ENCODE data around the gene OR51V1.

Gene OR51V1

GRCh38 chr11:5232821-5233220 is 32.3 kb upstream of the OR51V1 start:
- no peak for DNase-seq (ENCODE audit: low read depth, low spot score)
- ChIA-PET CTCF (no interaction called here), POLR2A (no interaction called here)
- no peak overlapping the region for H3K4me3 ChIP-seq (ENCODE audit: low read depth, low read length)
- TF ChIP-seq CTCF (IDR thresholded peaks at IDR 0.05; ENCODE audit: insufficient read depth, low read length, missing control alignments) = no peak

GRCh38 chr11:5232176-5232575 is 31.7 kb upstream of the OR51V1 start:
- CTCF ChIA-PET = no interaction called here
- DNase-seq (ENCODE audit: low read depth, low spot score) = no peak
- TF ChIP-seq CTCF (IDR thresholded peaks at IDR 0.05; ENCODE audit: insufficient read depth, low read length, missing control alignments) = no peak
- POLR2A ChIA-PET = no interaction called here
- no peak overlapping the region for H3K4me3 ChIP-seq (ENCODE audit: low read depth, low read length)

GRCh38 chr11:5231111-5231510 is 30.6 kb upstream of the OR51V1 start:
- no peak for DNase-seq (ENCODE audit: low read depth, low spot score)
- H3K4me3 ChIP-seq (ENCODE audit: low read depth, low read length) = no peak overlapping the region
- CTCF ChIA-PET = interaction anchor here (0.6 kb wide), 1 partner anchor 133 kb away, joined by 3 read pairs; no protein-coding TSS in a partner anchor
- TF ChIP-seq CTCF (IDR thresholded peaks at IDR 0.05; ENCODE audit: insufficient read depth, low read length, missing control alignments) = no peak
- POLR2A ChIA-PET = no interaction called here

- TF ChIP-seq CTCF (IDR thresholded peaks at IDR 0.05; ENCODE audit: insufficient read depth, low read length, missing control alignments) = no peak
- H3K4me3 ChIP-seq (ENCODE audit: low read depth, low read length) = no peak overlapping the region
- ChIA-PET CTCF (no interaction called here), POLR2A (no interaction called here)
- no peak for DNase-seq (ENCODE audit: low read depth, low spot score)
Observed at GRCh38 chr11:5230266-5230665, 29.8 kb upstream of the OR51V1 start.

- CTCF ChIA-PET = no interaction called here
- DNase-seq (ENCODE audit: low read depth, low spot score) = no peak
- no peak overlapping the region for H3K4me3 ChIP-seq (ENCODE audit: low read depth, low read length)
- POLR2A ChIA-PET = no interaction called here
- no peak for TF ChIP-seq CTCF (IDR thresholded peaks at IDR 0.05; ENCODE audit: insufficient read depth, low read length, missing control alignments)
Observed at GRCh38 chr11:5229796-5230195, 29.3 kb upstream of the OR51V1 start.

GRCh38 chr11:5229356-5229755 is 28.9 kb upstream of the OR51V1 start:
- no peak for TF ChIP-seq CTCF (IDR thresholded peaks at IDR 0.05; ENCODE audit: insufficient read depth, low read length, missing control alignments)
- no peak overlapping the region for H3K4me3 ChIP-seq (ENCODE audit: low read depth, low read length)
- CTCF ChIA-PET = no interaction called here
- DNase-seq (ENCODE audit: low read depth, low spot score) = no peak
- POLR2A ChIA-PET = no interaction called here
